Measurements from ENCODE around the gene COTL1.

The COTL1 gene

DNA sequence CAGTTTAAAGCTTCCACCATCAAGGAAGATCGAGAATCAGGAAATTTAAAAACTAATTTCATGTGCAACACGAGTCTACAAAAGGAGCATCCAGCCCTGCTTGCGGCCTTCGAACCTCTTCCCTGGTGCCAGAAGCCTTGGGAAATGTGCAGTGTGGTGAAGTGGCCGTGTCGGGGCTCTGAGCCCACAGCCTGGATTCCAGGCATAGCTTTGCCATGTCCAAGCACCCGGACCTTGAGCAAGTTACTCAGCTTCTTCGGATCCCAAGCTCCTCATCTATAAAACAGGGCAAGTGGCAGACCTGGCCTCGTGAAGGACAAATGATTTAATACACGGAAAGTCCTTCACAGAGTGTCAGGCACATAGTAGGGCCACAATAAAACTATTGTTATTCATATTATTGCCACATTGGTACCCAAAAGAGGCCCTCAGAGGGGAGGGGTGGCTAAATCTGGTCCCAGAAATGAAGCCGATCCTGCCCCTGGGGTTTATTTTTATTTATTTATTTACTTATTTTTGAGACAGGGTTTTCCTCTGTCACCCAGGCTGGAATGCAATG is 34.8 kb downstream of the COTL1 start:
- in situ Hi-C loops (cut with HindIII; ENCODE audit: low pct_unique_long_range_greater_than_20kb, low sequenced_read_pairs) = no loop called here
- peak; percentile 61 to 71 for DNase-seq (ENCODE audit: low read depth in 1 of 2, low spot score in 1 of 2)
- TF ChIP-seq JUND (IDR thresholded peaks at IDR 0.05; ENCODE audit: low read depth) = no peak

DNA sequence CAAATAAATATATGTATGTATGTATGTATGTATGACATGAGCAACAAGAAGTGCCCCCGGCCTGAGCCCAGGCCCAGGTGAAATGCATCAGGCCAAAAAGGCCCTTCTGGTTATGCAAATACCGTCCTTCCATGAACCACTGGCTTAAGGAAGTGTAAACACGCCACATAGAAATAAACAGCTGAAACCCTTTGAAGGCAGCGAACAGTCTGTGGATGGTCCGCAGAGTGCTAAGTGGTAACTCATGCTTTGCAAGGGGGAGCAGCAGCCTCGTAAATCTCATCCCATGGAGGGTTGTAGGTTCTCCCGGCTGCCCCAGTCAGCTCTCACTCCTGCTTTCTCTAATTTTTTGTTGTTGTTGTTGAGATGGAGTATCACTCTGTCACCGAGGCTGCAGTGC is 36.7 kb downstream of the COTL1 start:
- in situ Hi-C loops (cut with HindIII; ENCODE audit: low pct_unique_long_range_greater_than_20kb, low sequenced_read_pairs) = no loop called here
- no peak for DNase-seq (ENCODE audit: low read depth in 1 of 2, low spot score in 1 of 2)
- no peak for TF ChIP-seq JUND (IDR thresholded peaks at IDR 0.05; ENCODE audit: low read depth)

DNA sequence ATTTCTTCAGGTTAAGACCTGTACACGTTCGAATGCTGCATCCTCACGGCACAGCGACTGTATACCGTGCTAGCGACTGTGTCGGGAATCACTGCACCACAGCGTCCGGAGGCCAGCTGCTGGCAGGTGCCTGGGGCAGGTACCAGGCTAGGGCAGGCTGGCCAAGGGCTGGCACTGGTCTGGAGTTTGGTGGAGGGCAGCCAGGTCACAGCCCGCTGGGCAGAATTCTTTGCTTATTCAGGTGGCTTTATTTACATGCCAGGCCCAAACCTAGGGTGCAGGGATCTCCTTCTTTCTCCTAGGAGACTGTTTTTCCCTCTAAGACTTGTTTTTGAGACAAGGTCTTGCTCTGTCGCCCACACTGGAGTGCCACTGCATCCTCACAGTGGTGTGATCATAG is 37.9 kb downstream of the COTL1 start:
- TF ChIP-seq JUND (IDR thresholded peaks at IDR 0.05; ENCODE audit: low read depth) = no peak
- DNase-seq (ENCODE audit: low read depth in 1 of 2, low spot score in 1 of 2) = no peak
- in situ Hi-C loops (cut with HindIII; ENCODE audit: low pct_unique_long_range_greater_than_20kb, low sequenced_read_pairs) = no loop called here

DNA sequence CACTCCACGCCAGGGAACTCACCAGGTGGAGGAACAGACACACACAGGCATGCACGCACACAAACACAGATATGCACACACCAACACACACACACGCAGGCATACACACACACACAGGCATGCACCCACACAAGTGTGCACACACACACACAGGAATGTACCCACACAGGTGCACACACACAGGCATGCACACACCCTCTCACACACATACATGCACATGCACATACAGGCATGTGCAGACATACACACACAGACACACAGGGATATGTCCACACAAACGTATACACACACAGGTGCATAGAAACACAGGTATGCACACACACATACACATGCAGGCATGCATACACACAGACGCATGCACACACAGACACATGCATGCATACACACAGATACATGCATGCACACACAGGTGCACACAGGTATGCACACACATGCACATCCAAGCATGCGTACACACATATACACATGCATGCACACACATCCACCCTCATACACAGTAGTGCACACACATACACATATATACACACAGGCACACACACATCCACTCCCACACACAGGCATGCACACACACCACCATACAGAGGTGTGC is 39.2 kb downstream of the COTL1 start:
- in situ Hi-C loops (cut with HindIII; ENCODE audit: low pct_unique_long_range_greater_than_20kb, low sequenced_read_pairs) = no loop called here
- TF ChIP-seq JUND (IDR thresholded peaks at IDR 0.05; ENCODE audit: low read depth) = no peak
- DNase-seq (ENCODE audit: low read depth in 1 of 2, low spot score in 1 of 2) = no peak

DNA sequence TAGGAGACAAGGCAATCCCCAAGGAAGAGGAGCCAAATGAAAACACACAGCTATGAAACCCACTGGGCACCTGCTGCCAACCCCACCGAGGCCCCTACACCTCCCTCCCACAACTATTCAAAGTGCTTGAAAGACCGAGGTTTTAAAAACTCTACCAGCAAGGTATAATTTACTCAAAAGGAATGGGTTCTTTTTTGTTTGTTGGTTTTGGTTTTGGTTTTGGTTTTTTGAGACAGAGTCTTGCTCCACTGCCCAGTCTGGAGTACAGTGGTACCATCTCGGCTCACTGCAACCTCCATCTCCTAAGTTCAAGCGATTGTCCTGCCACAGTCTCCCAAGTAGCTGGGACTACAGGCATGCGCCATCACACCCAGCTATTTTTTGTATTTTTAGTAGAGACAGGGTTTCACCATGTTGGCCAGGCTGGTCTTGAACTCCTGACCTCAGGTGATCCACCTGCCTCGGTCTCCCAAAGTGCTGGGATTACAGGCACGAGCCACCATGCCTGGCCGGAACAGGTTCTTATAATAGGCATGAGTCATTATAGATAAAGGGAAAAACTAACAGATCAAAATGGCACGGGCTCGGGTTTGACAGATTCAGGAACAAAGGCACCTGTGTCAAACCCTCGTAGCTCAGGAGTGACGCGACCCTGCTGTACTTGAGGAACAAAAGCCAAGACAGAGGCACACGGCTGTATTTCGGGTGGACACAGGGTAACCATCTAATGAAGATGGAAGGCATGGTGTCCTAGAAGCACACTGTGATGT is 40.7 kb downstream of the COTL1 start:
- in situ Hi-C loops (cut with HindIII; ENCODE audit: low pct_unique_long_range_greater_than_20kb, low sequenced_read_pairs) = no loop called here
- no peak for TF ChIP-seq JUND (IDR thresholded peaks at IDR 0.05; ENCODE audit: low read depth)
- DNase-seq (ENCODE audit: low read depth in 1 of 2, low spot score in 1 of 2) = no peak

DNA sequence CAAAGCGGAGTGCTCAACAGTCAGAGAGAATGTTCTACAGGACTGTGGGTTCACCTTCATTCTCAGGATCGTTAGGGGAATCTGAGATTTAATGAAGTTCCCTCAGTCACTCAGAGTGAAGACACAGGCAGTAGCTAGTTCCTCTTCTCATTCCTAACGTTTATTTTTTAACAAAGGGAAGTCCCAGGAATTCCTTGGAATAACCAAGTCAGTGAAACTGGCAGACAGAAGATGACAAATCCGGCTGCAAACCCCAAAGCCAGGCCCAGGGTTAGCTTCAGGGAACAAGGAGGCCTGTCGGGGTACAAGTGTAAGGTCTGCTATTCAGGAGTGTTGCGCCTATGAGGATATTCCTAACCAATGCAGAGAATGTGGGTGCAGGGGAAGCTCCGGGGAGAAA is 42.0 kb downstream of the COTL1 start:
- no peak for TF ChIP-seq JUND (IDR thresholded peaks at IDR 0.05; ENCODE audit: low read depth)
- in situ Hi-C loops (cut with HindIII; ENCODE audit: low pct_unique_long_range_greater_than_20kb, low sequenced_read_pairs) = no loop called here

DNA sequence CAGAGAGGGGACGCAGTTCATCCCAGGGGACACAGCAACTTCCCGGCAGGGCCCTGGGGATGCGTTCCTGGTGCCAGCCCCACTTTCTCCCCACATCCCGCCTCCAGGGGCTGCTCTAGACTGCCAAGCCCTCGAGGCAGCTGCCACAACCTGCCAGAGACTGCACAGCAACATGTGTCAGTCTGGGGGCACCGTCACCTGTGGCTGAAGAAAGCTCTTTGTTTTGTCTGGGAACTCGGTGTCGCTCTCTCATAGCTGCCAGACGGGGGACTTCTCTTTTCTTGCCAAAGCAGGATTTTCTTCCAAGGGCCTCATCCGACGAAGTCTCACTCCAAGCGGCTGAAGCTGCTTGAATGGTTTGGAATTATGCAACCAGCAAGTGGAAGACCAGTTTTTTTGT is 43.7 kb downstream of the COTL1 start:
- in situ Hi-C loops (cut with HindIII; ENCODE audit: low pct_unique_long_range_greater_than_20kb, low sequenced_read_pairs) = no loop called here
- no peak for DNase-seq (ENCODE audit: low read depth in 1 of 2, low spot score in 1 of 2)

More for the DNA sequence above, 42.0 kb downstream of the COTL1 start:
- DNase-seq (ENCODE audit: low read depth in 1 of 2, low spot score in 1 of 2) = no peak

DNA sequence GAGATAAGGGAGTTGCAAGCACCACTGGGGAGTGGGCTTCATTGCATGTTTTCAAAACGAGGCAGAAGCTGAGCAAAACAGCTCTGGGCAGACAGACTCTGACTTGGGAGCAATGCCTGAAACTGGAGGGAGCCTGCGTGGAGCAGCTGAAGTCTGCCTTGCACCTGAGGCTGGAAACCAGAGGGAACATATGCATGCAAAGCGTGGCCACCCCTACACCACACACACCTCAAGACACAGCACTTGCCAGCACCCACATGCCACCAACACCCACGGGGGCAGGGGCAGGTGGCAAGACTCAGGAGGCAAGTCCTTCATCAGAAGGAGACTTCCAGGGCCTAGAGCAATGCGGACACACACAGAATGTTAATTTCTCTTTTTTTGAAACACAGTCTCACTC is 45.8 kb downstream of the COTL1 start:
- in situ Hi-C loops (cut with HindIII; ENCODE audit: low pct_unique_long_range_greater_than_20kb, low sequenced_read_pairs) = no loop called here
- no peak for TF ChIP-seq JUND (IDR thresholded peaks at IDR 0.05; ENCODE audit: low read depth)
- DNase-seq (ENCODE audit: low read depth in 1 of 2, low spot score in 1 of 2) = no peak

More for the DNA sequence above, 43.7 kb downstream of the COTL1 start:
- TF ChIP-seq JUND (IDR thresholded peaks at IDR 0.05; ENCODE audit: low read depth) = no peak

DNA sequence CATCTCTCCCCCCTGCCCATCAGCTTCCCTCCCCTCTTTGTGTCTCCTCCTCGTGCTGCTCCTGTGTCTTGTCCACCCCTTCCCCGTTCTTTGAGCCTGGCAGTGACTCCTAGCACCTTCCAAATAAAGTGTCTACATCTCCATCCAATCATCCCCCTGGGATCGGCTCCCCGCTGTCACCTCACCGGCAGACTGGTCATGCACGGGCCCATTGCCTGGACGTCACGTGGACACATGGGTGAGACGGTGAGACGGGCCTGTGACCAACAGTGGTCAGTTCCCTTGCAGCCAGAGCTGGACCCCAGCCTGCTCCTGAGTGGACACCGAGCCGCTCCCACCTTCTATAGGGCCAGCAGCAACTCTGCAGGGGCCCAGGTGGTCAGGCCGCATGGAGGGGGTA is 46.4 kb downstream of the COTL1 start:
- no peak for TF ChIP-seq JUND (IDR thresholded peaks at IDR 0.05; ENCODE audit: low read depth)
- no peak for DNase-seq (ENCODE audit: low read depth in 1 of 2, low spot score in 1 of 2)
- in situ Hi-C loops (cut with HindIII; ENCODE audit: low pct_unique_long_range_greater_than_20kb, low sequenced_read_pairs) = no loop called here

DNA sequence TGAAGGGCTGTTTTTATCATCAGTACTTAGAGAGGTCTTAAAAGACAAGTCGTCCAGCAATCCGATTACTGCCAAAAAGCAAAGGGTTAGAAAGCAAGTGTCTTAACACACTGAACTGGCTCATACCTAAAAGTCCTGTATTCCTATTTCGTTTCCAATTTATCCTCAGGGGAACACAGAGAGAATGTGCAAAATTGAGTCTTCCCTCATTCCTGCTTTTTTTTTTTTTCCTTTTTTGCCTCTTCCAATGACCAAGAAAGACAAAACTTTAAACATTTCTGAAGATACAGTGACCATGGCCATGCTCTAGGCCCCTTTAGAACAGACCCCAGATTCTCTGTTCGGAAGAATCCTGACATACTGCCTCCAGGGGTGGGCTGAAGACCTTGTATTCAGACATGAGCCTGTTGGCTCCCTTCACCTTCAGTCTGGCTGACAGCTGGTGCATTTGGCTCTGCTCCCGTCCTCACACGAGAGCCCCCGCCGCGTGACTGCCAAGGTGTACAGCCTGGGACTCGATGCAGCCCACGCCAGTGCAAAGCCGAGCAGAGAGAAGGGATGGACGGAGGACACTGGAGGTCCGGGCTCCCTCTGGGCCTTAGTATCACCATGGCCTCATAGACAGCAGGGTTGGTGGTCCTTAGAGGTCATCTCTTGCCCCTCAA is 47.0 kb downstream of the COTL1 start:
- in situ Hi-C loops (cut with HindIII; ENCODE audit: low pct_unique_long_range_greater_than_20kb, low sequenced_read_pairs) = no loop called here
- TF ChIP-seq JUND (IDR thresholded peaks at IDR 0.05; ENCODE audit: low read depth) = no peak
- DNase-seq (ENCODE audit: low read depth in 1 of 2, low spot score in 1 of 2) = no peak

DNA sequence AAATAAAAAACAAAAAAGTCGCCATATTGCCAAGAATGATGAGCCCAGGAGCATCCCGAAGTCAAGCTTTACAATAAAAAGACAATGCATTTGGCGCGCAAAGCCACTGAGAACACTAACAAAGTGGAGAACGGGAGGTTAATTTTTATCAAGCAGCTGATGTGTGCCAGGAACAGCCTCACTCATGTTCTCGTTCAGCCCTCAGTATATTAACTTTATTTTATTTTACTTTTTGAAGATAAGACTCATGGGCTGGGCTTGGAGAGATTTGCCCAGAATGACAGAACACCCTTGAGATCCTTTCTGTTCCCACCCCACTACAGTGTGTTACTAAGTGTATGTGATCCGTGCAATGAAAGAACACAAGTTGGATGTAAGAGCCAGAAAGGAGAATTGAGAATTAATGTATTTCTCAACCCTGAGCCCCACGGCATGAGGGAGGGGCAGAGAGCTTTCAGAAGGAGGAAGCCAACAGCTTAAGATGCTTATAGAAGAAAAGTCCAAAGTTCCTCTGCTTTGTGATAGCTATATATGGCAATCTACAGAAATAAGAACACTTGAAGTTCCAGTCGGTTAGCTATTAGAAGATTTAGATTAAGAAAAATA is 48.4 kb downstream of the COTL1 start:
- in situ Hi-C loops (cut with HindIII; ENCODE audit: low pct_unique_long_range_greater_than_20kb, low sequenced_read_pairs) = no loop called here
- TF ChIP-seq JUND (IDR thresholded peaks at IDR 0.05; ENCODE audit: low read depth) = no peak
- no peak for DNase-seq (ENCODE audit: low read depth in 1 of 2, low spot score in 1 of 2)

DNA sequence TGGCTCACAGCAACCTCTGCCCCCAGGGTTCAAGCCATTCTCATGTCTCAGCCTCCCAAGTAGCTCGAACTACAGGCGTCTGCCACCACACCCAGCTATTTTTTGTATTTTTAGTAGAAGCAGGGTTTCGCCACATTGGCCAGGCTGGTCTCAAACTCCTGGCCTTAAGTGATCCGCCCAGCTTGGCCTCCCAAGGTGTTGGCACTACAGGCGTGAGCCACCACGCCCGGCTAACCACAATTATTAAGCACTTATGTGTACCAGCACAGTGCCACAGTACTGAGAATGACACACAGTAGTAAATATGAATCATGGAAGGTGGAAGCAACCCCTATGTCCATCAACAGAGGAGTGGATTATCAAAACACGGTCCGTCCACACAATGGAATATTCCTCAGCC is 49.8 kb downstream of the COTL1 start:
- in situ Hi-C loops (cut with HindIII; ENCODE audit: low pct_unique_long_range_greater_than_20kb, low sequenced_read_pairs) = no loop called here
- no peak for TF ChIP-seq JUND (IDR thresholded peaks at IDR 0.05; ENCODE audit: low read depth)
- no peak for DNase-seq (ENCODE audit: low read depth in 1 of 2, low spot score in 1 of 2)
